ELR (cell line): Measurements from ENCODE around the gene CASQ1.

Experiments used
- DNase-seq: peaks from one replicate; pipeline ENCODE4 v3.0.0-alpha.2; 2015; ENCODE audit warnings: low read depth

CASQ1 gene

DNA sequence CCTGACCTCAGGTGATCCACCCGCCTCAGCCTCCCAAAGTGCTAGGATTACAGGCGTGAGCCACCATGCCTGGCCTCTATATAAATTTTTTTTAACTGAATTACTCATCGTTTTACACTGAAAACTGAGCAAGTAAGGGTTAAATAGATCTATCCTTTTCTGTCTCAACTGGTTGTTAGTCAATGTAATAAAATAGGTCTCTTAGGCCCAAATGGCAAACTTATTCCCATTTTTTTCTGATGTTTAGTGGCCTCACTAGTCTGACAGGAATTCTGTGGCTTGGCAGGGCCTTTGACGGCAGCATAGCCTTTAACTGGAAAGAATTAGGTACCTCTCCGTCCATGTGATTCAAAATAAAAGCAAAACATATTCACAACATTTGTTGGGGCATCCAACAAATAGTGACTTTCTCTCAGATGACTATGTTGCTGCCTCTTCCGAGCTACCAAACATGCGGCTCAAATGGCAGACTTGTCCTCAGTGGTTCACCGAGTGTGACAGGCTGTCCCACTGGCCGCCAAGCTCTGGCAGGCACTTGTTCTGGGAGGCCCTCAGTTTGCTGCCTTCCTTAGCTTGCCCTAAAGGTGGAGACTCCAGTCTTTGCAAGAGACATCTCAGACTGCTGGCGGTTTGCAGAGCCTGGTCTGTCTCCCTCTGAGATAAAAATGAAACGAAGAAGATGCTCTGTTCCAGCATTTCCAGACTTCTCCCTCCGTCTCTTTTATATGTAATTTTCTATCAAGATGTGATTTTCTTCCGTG is 21.6 kb upstream of the CASQ1 start:
- DNase-seq, result no peak

GRCh38 chr1:160169553-160170399 is 20.6 kb upstream of the CASQ1 start:
- DNase-seq, result no peak

- peak; percentile 60 for DNase-seq
Observed at GRCh38 chr1:160171354-160171753, 19.0 kb upstream of the CASQ1 start.

DNA sequence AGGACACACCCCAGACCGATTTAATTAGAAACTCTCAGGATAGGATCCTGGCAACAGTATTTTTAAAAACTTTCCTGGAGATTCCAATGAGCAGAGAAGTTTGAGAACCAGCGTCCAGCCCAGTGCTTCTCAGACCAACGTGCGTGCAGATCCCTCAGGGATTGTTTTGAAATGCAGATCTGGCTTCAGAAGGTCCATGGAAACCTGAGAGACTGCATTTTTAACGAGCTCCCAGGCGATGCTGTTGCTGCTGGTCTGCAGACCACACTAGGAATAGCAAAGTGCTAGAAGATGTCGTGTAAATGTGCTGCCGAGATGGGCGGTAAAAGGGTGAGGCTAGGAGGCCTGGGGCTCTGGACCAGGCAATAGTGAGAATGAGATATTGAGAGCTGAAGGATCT is 18.4 kb upstream of the CASQ1 start:
- DNase-seq, result no peak

GRCh38 chr1:160177231-160177630 is 13.1 kb upstream of the CASQ1 start:
- DNase-seq, result no peak

- no peak for DNase-seq
Observed at GRCh38 chr1:160177667-160178066, 12.7 kb upstream of the CASQ1 start.

DNA sequence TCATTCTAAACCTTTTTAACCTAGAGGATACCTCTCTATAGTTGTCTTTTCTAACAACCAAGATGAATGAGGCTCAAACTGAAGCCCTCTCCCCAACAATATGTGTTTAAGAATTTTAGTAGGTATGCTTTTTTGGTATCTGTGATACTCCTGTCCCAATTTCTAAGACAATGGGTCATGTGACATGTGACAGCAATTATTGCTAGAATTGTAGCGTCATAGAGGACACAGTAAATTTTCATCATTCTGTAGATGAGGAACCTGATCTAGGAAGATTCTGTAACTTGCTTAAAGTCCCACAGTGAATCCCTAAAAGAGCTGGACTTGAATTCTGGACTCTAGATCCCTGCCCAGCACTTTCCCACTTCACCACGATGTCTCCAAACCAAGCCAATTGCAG is 11.6 kb upstream of the CASQ1 start:
- DNase-seq, result no peak

DNA sequence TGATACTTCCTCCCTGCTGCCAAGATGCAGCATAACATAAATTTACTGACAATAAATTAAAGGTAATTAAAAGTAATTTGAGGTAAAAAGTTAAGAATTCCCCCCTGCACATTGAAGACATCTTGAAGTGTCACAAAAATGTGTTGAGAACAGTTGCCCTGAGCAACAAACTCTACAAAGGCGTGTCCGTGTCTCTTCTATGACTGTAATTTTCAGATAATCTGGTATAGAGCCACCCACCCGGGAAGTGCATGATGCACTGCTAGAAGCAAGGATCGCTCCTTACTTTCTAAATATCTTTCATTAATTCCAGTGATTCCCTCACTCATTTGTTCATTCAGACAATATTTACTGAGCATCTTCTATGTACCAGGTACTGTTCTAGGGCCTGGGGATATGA is 11.0 kb upstream of the CASQ1 start:
- no peak for DNase-seq

- DNase-seq, result no peak
Observed at GRCh38 chr1:160186246-160186645, 4.1 kb upstream of the CASQ1 start.

DNA sequence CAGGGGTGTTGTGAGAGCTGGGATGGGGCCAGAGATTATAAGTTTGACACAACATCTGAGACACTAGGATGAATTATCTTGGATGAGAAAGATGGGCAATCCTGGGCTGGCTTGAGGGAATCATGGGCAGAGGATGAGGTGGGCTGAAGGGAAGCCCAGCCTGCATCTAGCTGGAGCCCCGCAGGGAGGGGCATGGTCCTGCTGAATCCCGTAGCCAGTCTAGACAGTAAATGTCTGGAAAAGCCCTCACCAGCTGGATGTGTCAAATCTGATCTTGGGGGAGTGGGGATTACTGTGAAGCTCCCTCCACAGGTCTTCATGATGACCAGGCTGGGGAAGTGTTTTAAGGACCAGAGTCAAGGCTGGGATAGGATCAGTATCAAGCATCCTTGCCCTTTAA is 3.6 kb upstream of the CASQ1 start:
- no peak for DNase-seq

DNA sequence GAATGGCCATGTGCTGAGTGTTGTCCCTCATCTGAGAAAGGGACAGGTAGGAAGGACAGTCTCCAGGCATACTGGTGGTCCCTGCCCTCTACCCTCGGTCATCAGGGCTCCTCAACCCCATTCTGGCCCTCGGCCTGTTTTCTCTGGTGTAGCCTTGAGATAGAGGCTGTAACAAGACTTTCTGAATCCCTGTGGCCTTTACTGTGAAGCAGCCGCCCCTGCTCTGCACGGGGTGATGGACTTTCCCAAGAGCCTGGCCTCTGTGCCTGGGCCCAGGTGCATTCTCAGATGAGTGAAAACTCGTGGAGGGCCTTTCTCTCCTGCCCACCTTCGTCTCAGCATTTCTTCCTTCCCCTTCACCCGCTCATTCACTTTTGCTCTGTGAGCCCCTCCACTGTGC is 3.0 kb upstream of the CASQ1 start:
- DNase-seq, result no peak

DNA sequence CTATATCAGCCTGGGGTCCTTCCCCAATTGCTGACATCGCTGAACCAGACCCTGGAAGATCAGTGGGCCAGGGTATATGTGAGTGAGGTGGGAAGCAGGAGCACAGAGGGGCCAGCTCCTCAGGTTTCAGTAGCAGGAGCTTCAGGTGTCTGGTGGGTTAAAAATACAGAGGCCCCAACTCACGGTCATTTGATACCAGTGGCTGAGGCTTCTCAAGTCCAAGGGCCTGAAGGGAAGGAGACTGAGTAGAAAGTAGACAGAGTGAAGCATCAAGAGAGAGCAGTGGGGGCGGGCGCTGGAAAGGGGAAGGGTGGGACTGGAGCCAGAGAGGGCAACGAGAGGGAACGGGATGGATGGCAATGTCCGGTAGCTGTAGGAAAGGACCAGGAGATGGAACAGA is 2.0 kb upstream of the CASQ1 start:
- no peak for DNase-seq

DNA sequence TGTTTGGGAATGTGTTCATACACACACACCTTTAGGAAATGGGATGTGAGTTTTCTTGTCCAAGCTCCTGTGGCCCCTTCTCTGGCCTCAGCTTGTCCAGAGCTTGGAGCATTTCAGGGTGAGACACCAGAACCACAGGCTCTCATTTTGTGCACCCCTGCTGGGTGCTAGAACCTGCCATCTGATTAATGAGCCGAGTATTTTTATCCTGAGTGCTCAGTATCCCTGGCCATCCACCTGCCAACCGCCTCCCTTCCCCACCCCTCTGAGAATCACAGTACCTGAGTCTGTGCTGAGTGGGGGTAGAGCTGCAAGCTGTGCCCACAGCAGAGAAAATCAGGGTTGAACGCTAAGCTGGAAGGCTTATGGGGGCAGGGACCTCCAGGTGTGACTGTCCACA is 1.4 kb downstream of the CASQ1 start:
- DNase-seq, result no peak

GRCh38 chr1:160192234-160192633 is 1.9 kb downstream of the CASQ1 start:
- peak; percentile 14 for DNase-seq

DNA sequence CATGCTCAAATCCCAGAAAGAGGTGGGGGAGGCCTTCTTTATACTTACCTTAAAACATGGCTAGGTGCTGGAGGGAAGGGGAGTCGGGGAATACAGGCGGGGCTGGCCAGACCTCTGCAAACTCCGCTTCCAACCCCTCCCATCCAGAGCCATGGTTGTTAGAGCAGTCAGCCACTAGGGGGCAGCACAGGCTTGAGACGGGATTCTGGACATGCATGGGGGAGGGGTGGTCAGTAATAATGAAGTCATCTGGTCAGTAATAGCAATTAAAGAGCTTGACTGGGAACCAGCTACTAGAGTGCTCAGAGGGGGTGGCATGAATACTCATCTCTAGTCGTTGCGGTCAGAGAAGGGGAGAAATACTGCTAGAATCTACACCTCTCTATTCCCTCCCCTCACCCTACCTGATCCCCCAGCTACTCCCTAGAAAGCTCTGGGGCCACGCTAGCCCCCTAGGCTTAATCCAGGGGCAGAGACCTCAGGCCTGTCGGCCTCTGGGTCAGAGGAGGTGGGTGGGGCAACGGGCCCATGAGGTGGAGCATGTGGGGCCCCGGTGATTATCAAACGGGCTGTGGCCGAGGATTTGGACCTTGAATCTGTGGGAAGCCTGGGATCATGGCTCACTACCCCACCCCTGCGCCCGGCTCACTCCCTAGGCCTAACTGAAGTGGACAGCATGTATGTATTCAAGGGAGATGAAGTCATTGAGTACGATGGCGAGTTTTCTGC is 2.9 kb downstream of the CASQ1 start:
- DNase-seq, result peak; percentile 93

- no peak for DNase-seq
Observed at GRCh38 chr1:160193832-160194736, 3.7 kb downstream of the CASQ1 start.

- no peak for DNase-seq
Observed at GRCh38 chr1:160194737-160195059, 4.3 kb downstream of the CASQ1 start.

DNA sequence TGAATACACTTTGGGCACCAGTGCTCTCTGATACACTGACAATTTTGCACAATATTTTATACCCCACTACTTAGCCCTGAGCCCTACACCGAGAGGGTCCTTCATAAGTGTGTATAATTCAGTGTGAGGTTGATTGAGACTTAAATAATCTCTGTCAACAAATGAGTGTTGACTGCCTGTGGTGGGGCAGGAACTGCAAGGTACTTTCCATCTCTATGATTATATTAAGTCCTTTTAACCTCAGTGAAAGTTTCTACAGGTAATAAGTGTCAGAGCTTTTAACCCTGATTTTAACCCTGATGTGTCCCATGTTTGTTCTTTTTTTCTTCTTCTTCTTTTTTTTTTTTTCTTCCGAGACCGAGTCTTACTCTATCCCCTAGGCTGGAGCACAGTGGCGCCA is 5.8 kb downstream of the CASQ1 start:
- no peak for DNase-seq

- DNase-seq, result no peak
Observed at GRCh38 chr1:160197231-160197630, 6.9 kb downstream of the CASQ1 start.

DNA sequence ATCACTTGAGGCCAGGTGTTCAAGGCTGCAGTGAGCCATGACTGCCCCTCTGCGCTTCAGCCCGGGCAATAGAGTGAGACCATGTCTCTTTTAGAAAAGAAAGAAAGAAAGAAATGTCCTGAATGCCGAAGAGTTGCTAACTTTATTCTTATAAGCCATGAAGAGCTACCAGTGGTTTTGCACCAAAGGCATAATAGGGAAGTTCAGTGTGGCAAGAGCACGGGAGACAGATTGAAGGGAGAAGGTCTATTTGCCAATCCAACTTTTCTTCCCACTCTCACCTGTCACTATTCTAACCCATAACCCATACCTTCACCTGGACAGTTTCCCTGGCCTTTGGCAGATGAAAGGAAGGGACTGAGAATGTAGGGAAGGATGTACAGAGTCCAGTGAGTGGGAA is 10.4 kb downstream of the CASQ1 start:
- DNase-seq, result no peak

GRCh38 chr1:160204526-160205241 is 14.3 kb downstream of the CASQ1 start:
- DNase-seq, result no peak
